Thymus (tissue), 11 donors: ENCODE measurements around the gene VTI1A. TPM values are rescaled to one million over a fixed set of nuclear protein-coding genes. Genes with fewer than 3 reads are reported as not detected.

Experiments
- DNase-seq, 9 donors: peaks; one replicate each; pipeline ENCODE4 v3.0.0-alpha.2; 2013; ENCODE audit warnings: low spot score in 9 of 9, low read depth in 6 of 9, missing footprints in 1 of 9
- H3K27ac ChIP-seq, 2 donors: one replicate each; pipeline ENCODE4 v1.5.1; 2013; ENCODE audit warnings: control low read depth in 1 of 2, low read depth in 1 of 2, low read length in 1 of 2, mild to moderate bottlenecking in 1 of 2, moderate library complexity in 1 of 2
- H3K27me3 ChIP-seq, 2 donors: one replicate each; pipeline ENCODE4 v1.5.1; 2013; ENCODE audit warnings: low read length in 1 of 2; ENCODE audit not compliant: control insufficient read depth in 2 of 2, insufficient read depth in 1 of 2
- H3K36me3 ChIP-seq, 2 donors: one replicate each; pipeline ENCODE4 v1.5.1; 2013; ENCODE audit warnings: low read length in 1 of 2, mild to moderate bottlenecking in 1 of 2, moderate library complexity in 1 of 2; ENCODE audit not compliant: control insufficient read depth in 2 of 2, insufficient read depth in 2 of 2
- H3K4me1 ChIP-seq, 2 donors: one replicate each; pipeline ENCODE4 v1.5.1; 2013; ENCODE audit warnings: low read length in 2 of 2; ENCODE audit not compliant: control insufficient read depth in 2 of 2, insufficient read depth in 2 of 2
- H3K4me3 ChIP-seq, 2 donors: one replicate each; pipeline ENCODE4 v1.5.1; 2013; ENCODE audit warnings: low read length in 2 of 2, control low read depth in 1 of 2, mild to moderate bottlenecking in 1 of 2
- H3K9me3 ChIP-seq, 2 donors: one replicate each; pipeline ENCODE4 v1.5.1; 2013; ENCODE audit warnings: low read length in 1 of 2, mild to moderate bottlenecking in 1 of 2; ENCODE audit not compliant: control insufficient read depth in 2 of 2, insufficient read depth in 1 of 2
- WGBS: extraction: QIAGEN DNeasy Blood & Tissue Kit; methylation state at CpG from one replicate; pipeline ENCODE4 v1.1.7; 2013; 5-methylcytosine and 5-hydroxymethylcytosine counted together
- polyA plus RNA-seq: library from polyadenylated mRNA; stranded (reverse); fragments of 200-250 nt; gene quantifications from one replicate; pipeline ENCODE4 v1.2.3, GENCODE V29; 2013
- total RNA-seq: library from RNA; stranded (reverse); fragments of 120-200 nt; gene quantifications from one replicate; pipeline ENCODE4 v1.2.4, GENCODE V29; 2013
- donor health status: healthy.

The VTI1A gene
- total and polyA plus RNA-seq, 2 donors: 15.9 to 27.0 TPM

GRCh38 chr10:112671743-112672142 lies 224.7 kb downstream of the VTI1A start:
- H3K4me3 ChIP-seq: no peak overlapping the region
- no peak for DNase-seq
- peaks cover 4% of the 10 kb centered on the region in 2 donors for H3K36me3 ChIP-seq
- H3K27ac ChIP-seq: no peak overlapping the region
- no peaks in the 10 kb centered on the region for H3K9me3 ChIP-seq
- 88% methylated on average over 4 of the region's 4 CpGs for WGBS
- no peaks in the 10 kb centered on the region for H3K27me3 ChIP-seq
- H3K4me1 ChIP-seq: peaks cover 9 to 10% of the 10 kb centered on the region in 2 donors

GRCh38 chr10:112672706-112673105 lies 225.7 kb downstream of the VTI1A start:
- Histone ChIP-seq H3K4me1 (peaks cover 9 to 16% of the 10 kb centered on the region in 2 donors), H3K27ac (no peak overlapping the region), H3K27me3 (no peaks in the 10 kb centered on the region), H3K9me3 (no peaks in the 10 kb centered on the region), H3K36me3 (peaks cover 4 to 8% of the 10 kb centered on the region in 2 donors), H3K4me3 (no peak overlapping the region)
- DNase-seq: no peak
- WGBS: 98% methylated on average over 5 of the region's 5 CpGs

- Histone ChIP-seq H3K36me3 (peaks cover 4% of the 10 kb centered on the region in 2 donors), H3K9me3 (no peaks in the 10 kb centered on the region), H3K4me3 (no peak overlapping the region), H3K27ac (peak overlapping the region in 1 of 2 donors; percentile 42), H3K4me1 (peaks cover 18 to 33% of the 10 kb centered on the region in 2 donors), H3K27me3 (no peaks in the 10 kb centered on the region)
- no peak for DNase-seq
- WGBS: 99% methylated on average over 10 of the region's 10 CpGs
Observed at GRCh38 chr10:112675560-112676083, 228.6 kb downstream of the VTI1A start.

GRCh38 chr10:112677689-112678088 lies 230.7 kb downstream of the VTI1A start:
- H3K9me3 ChIP-seq: no peaks in the 10 kb centered on the region
- no peak overlapping the region for H3K4me3 ChIP-seq
- 97% methylated on average over 5 of the region's 5 CpGs for WGBS
- peaks cover 4% of the 10 kb centered on the region in 2 donors for H3K36me3 ChIP-seq
- DNase-seq: no peak
- H3K27me3 ChIP-seq: no peaks in the 10 kb centered on the region
- H3K27ac ChIP-seq: peak overlapping the region in 1 of 2 donors; percentile 95
- peaks cover 18 to 40% of the 10 kb centered on the region in 2 donors for H3K4me1 ChIP-seq

GRCh38 chr10:112678581-112678980 lies 231.6 kb downstream of the VTI1A start:
- H3K4me3 ChIP-seq: no peak overlapping the region
- WGBS: 12% methylated on average over 7 of the region's 7 CpGs
- peaks cover 4% of the 10 kb centered on the region in 2 donors for H3K36me3 ChIP-seq
- peaks cover 18 to 40% of the 10 kb centered on the region in 2 donors for H3K4me1 ChIP-seq
- H3K9me3 ChIP-seq: no peaks in the 10 kb centered on the region
- peak; percentile 43 to 88 (median 67) for DNase-seq
- peak overlapping the region; percentile 9 to 95 for H3K27ac ChIP-seq
- H3K27me3 ChIP-seq: no peaks in the 10 kb centered on the region

GRCh38 chr10:112678987-112679386 lies 232.0 kb downstream of the VTI1A start:
- DNase-seq: no peak

GRCh38 chr10:112679392-112679791 lies 232.4 kb downstream of the VTI1A start:
- WGBS: 89% methylated on average over 2 of the region's 2 CpGs
- Histone ChIP-seq H3K4me3 (no peak overlapping the region), H3K27ac (peak overlapping the region in 1 of 2 donors; percentile 95)

More at GRCh38 chr10:112678987-112679386, 232.0 kb downstream of the VTI1A start:
- Histone ChIP-seq H3K27me3 (no peaks in the 10 kb centered on the region), H3K4me1 (peaks cover 18 to 40% of the 10 kb centered on the region in 2 donors), H3K27ac (peak overlapping the region in 1 of 2 donors; percentile 95), H3K9me3 (no peaks in the 10 kb centered on the region), H3K36me3 (peaks cover 4% of the 10 kb centered on the region in 2 donors), H3K4me3 (no peak overlapping the region)
- WGBS: 64% methylated on average over 3 of the region's 3 CpGs

GRCh38 chr10:112680586-112680985 lies 233.6 kb downstream of the VTI1A start:
- Histone ChIP-seq H3K9me3 (no peaks in the 10 kb centered on the region), H3K27ac (no peak overlapping the region), H3K36me3 (peaks cover 0 to 4% of the 10 kb centered on the region in 2 donors), H3K4me3 (no peak overlapping the region), H3K4me1 (peaks cover 10 to 33% of the 10 kb centered on the region in 2 donors), H3K27me3 (no peaks in the 10 kb centered on the region)
- 100% methylated on average over 1 of the region's 1 CpG for WGBS
- no peak for DNase-seq

More at GRCh38 chr10:112679392-112679791, 232.4 kb downstream of the VTI1A start:
- no peak for DNase-seq
- Histone ChIP-seq H3K27me3 (no peaks in the 10 kb centered on the region), H3K36me3 (peaks cover 4% of the 10 kb centered on the region in 2 donors), H3K4me1 (peaks cover 17 to 40% of the 10 kb centered on the region in 2 donors), H3K9me3 (no peaks in the 10 kb centered on the region)

GRCh38 chr10:112687647-112688046 lies 240.6 kb downstream of the VTI1A start:
- WGBS: 94% methylated on average over 4 of the region's 4 CpGs
- Histone ChIP-seq H3K27ac (no peak overlapping the region), H3K4me3 (no peak overlapping the region), H3K27me3 (no peaks in the 10 kb centered on the region), H3K9me3 (no peaks in the 10 kb centered on the region), H3K4me1 (peaks cover 5 to 14% of the 10 kb centered on the region in 2 donors), H3K36me3 (no peaks in the 10 kb centered on the region)
- no peak for DNase-seq
